ENCODE measurements around the gene PAK1.

DNA sequence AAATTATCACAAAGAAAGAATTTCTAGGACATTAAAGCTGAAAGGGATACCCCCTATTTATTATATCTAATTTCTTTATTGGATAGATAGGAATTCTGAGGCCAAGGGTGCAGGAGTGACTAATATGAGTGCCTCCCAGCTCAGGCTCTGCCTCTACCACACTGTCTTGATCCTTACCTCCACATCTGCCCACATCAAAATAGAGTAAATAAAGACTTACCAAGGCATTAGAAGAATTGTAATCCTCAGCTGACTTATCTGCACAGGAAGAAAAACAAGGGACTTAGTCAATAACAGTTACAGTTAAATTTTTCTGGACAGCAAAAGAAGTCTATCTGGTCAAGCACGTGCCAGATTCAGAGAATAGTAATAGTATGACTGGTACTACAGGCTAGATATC, 99.8 kb downstream of the PAK1 start:
- TF ChIP-seq, protein P1, sequence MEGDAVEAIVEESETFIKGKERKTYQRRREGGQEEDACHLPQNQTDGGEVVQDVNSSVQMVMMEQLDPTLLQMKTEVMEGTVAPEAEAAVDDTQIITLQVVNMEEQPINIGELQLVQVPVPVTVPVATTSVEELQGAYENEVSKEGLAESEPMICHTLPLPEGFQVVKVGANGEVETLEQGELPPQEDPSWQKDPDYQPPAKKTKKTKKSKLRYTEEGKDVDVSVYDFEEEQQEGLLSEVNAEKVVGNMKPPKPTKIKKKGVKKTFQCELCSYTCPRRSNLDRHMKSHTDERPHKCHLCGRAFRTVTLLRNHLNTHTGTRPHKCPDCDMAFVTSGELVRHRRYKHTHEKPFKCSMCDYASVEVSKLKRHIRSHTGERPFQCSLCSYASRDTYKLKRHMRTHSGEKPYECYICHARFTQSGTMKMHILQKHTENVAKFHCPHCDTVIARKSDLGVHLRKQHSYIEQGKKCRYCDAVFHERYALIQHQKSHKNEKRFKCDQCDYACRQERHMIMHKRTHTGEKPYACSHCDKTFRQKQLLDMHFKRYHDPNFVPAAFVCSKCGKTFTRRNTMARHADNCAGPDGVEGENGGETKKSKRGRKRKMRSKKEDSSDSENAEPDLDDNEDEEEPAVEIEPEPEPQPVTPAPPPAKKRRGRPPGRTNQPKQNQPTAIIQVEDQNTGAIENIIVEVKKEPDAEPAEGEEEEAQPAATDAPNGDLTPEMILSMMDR (IDR thresholded peaks at IDR 0.05; ENCODE audit: insufficient read depth, low read depth, low read length): no peak
- no peak for TF ChIP-seq EZH2 (IDR thresholded peaks at IDR 0.05; ENCODE audit: insufficient read depth, low read length)
